HFF-Myc (cell line): ENCODE measurements around the gene HSD11B1.
"Not testable (repeated sequence)": the region's sequence is repeated elsewhere in the genome, so short reads cannot be mapped to it uniquely, and the experiment has no call there.

Experiments used
- DNase-seq: peaks from one replicate; pipeline ENCODE4 v3.0.0-alpha.2; 2011; ENCODE audit warnings: low read depth; ENCODE audit errors: extremely low read depth
- H3K4me3 ChIP-seq: replicated peaks from 2 replicates; pipeline ENCODE4 v1.5.1; 2011; ENCODE audit warnings: low read depth, mild to moderate bottlenecking, control low read depth, low read length
- CTCF ChIP-seq: IDR thresholded peaks from 2 replicates; pipeline ENCODE4 v1.5.1; 2012; ENCODE audit warnings: mild to moderate bottlenecking, low read depth, low read length, control low read depth; ENCODE audit errors: missing control alignments

HSD11B1 gene

GRCh38 chr1:209689477-209689876 is 15.2 kb upstream of the HSD11B1 start:
- no peak overlapping the region for H3K4me3 ChIP-seq
- TF ChIP-seq CTCF: no peak
- DNase-seq: no peak

GRCh38 chr1:209691237-209691636 is 13.4 kb upstream of the HSD11B1 start:
- no peak overlapping the region for H3K4me3 ChIP-seq
- no peak for TF ChIP-seq CTCF
- no peak for DNase-seq

GRCh38 chr1:209692296-209692695 is 12.3 kb upstream of the HSD11B1 start:
- no peak for DNase-seq
- no peak overlapping the region for H3K4me3 ChIP-seq
- no peak for TF ChIP-seq CTCF

- H3K4me3 ChIP-seq: no peak overlapping the region
- peak; percentile 59 for DNase-seq
- peak; percentile 78 for TF ChIP-seq CTCF
Observed at GRCh38 chr1:209692745-209693504, 11.7 kb upstream of the HSD11B1 start.

GRCh38 chr1:209696673-209697072 is 8.0 kb upstream of the HSD11B1 start:
- no peak for DNase-seq
- no peak for TF ChIP-seq CTCF
- no peak overlapping the region for H3K4me3 ChIP-seq

GRCh38 chr1:209697126-209697525 is 7.5 kb upstream of the HSD11B1 start:
- no peak for DNase-seq
- H3K4me3 ChIP-seq: no peak overlapping the region
- no peak for TF ChIP-seq CTCF

- DNase-seq, H3K4me3 ChIP-seq: not testable (repeated sequence)
Observed at GRCh38 chr1:209700686-209701085, 4.0 kb upstream of the HSD11B1 start.
